GM12873 (cell line): ENCODE data around the gene CNOT4.

ENCODE experiments used
- CTCF ChIP-seq: IDR thresholded peaks from 2 replicates; pipeline ENCODE4 v1.5.1; 2012; ENCODE audit warnings: low read depth, mild to moderate bottlenecking, moderate library complexity, low read length, control low read depth; ENCODE audit not compliant: insufficient read depth; ENCODE audit errors: missing control alignments

Gene CNOT4

GRCh38 chr7:135449436-135449835 lies 60.5 kb downstream of the CNOT4 start:
- no peak for TF ChIP-seq CTCF

- no peak for TF ChIP-seq CTCF
These were observed 61.1 kb downstream of the CNOT4 start for GRCh38 chr7:135448753-135449152.

DNA sequence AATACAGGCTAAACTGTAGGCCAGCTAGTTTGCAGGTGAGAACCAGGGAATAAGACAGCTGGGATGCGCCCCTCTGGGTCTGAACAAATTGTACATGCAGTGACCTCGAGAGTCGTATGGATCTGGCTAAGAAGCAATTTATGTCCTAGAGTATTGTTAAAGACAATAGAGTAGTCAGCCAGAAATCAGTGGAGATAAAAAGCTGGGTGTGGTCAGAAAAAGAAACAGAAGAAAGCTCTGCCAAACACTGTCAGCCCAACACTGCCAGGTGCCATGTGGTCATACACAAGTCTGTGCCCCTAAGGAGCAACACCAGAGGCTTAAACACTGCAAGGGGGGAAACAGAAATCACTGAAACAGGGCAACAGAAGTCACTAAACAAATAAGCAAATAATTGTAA lies 62.2 kb downstream of the CNOT4 start:
- TF ChIP-seq CTCF: no peak

DNA sequence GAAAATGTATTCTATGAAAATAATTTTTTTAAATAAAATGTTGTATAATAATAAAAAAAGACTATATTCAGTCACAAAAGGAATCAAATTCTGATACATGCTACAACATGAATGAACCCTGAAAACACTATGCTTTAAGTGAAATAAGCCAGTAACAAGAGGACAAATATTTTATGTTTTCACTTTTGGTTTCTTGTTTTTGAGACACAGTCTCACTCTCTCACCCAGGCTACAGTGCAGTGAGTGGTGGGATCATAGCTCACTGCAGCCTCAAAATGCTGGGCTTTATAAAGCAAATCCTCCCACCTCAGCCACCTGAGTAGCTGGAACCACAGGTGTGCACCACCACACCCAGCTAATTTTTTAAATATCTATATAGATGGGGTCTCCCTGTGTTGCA lies 64.2 kb downstream of the CNOT4 start:
- no peak for TF ChIP-seq CTCF

GRCh38 chr7:135441791-135442190 lies 68.1 kb downstream of the CNOT4 start:
- TF ChIP-seq CTCF: no peak

DNA sequence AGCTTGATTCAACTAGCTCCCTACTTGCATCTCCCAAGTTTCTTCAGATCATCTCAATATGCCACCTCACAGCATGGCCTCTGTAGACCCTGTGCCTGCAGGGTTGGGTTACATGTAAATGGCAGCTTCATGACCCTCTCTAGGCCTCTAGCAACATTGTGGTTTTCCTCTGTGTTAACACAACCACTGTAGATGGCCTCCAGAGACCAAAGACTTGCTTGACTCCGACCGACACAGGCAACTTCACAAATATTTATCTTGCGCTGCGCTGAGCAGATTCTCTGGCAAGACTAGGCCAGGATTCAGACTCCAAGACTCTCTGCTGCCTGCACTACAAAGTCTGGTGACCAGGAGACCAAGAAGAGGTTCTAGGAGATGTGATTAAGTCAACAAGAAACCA lies 75.9 kb downstream of the CNOT4 start:
- no peak for TF ChIP-seq CTCF

GRCh38 chr7:135430626-135431025 lies 79.3 kb downstream of the CNOT4 start:
- no peak for TF ChIP-seq CTCF

- no peak for TF ChIP-seq CTCF
These were observed 81.0 kb downstream of the CNOT4 start for GRCh38 chr7:135428879-135429278.
